HG03460 (cell line): ENCODE measurements around the gene PABPN1L.

Experiments
- ATAC-seq: cut with Tn5 transposase; IDR thresholded peaks from one replicate; pipeline ENCODE4 v1.9.1; 2021; ENCODE audit not compliant: unreplicated experiment

PABPN1L gene

GRCh38 chr16:88853325-88853941 is 13.0 kb downstream of the PABPN1L start:
- ATAC-seq = no peak

- ATAC-seq = no peak
These were observed 14.8 kb downstream of the PABPN1L start for GRCh38 chr16:88851616-88852015.

- no peak for ATAC-seq
These were observed 15.8 kb downstream of the PABPN1L start for GRCh38 chr16:88850531-88851199.

- no peak for ATAC-seq
These were observed 17.9 kb downstream of the PABPN1L start for GRCh38 chr16:88848557-88848956.

- ATAC-seq = no peak
These were observed 18.8 kb downstream of the PABPN1L start for GRCh38 chr16:88847654-88848053.

- ATAC-seq = no peak
These were observed 20.4 kb downstream of the PABPN1L start for GRCh38 chr16:88846088-88846487.

- no peak for ATAC-seq
These were observed 21.9 kb downstream of the PABPN1L start for GRCh38 chr16:88844419-88845036.

- no peak for ATAC-seq
These were observed 23.2 kb downstream of the PABPN1L start for GRCh38 chr16:88843256-88843655.

GRCh38 chr16:88842806-88843205 is 23.7 kb downstream of the PABPN1L start:
- no peak for ATAC-seq

GRCh38 chr16:88842308-88842756 is 24.1 kb downstream of the PABPN1L start:
- no peak for ATAC-seq

- ATAC-seq = no peak
These were observed 24.7 kb downstream of the PABPN1L start for GRCh38 chr16:88841521-88842307.

GRCh38 chr16:88840600-88841215 is 25.8 kb downstream of the PABPN1L start:
- ATAC-seq = no peak

- no peak for ATAC-seq
These were observed 26.5 kb downstream of the PABPN1L start for GRCh38 chr16:88839745-88840599.

- no peak for ATAC-seq
These were observed 27.4 kb downstream of the PABPN1L start for GRCh38 chr16:88839026-88839529.

GRCh38 chr16:88838566-88838965 is 27.9 kb downstream of the PABPN1L start:
- no peak for ATAC-seq

GRCh38 chr16:88837806-88838205 is 28.7 kb downstream of the PABPN1L start:
- ATAC-seq = no peak

- ATAC-seq = no peak
These were observed 29.7 kb downstream of the PABPN1L start for GRCh38 chr16:88836791-88837190.

- no peak for ATAC-seq
These were observed 30.6 kb downstream of the PABPN1L start for GRCh38 chr16:88835818-88836217.

GRCh38 chr16:88835383-88835782 is 31.1 kb downstream of the PABPN1L start:
- no peak for ATAC-seq

GRCh38 chr16:88834670-88835069 is 31.8 kb downstream of the PABPN1L start:
- no peak for ATAC-seq
